GM19463 (cell line): ENCODE measurements around the gene PTPN11.
"Not testable (repeated sequence)": the region's sequence is repeated elsewhere in the genome, so short reads cannot be mapped to it uniquely, and the experiment has no call there.

Experiments used
- ATAC-seq: cut with Tn5 transposase; IDR thresholded peaks from one replicate; pipeline ENCODE4 v1.9.1; 2021; ENCODE audit warnings: mild to moderate bottlenecking, moderate library complexity; ENCODE audit not compliant: unreplicated experiment

PTPN11 gene

GRCh38 chr12:112409064-112409905 lies 9.5 kb upstream of the PTPN11 start, which contains the start of gene RPL6:
Gene RPL6 (minus strand): TSS chr12:112409605. CDS start chr12:112408656, 949 bp downstream.
- peak; percentile 86 for ATAC-seq

GRCh38 chr12:112409906-112410244 lies 8.9 kb upstream of the PTPN11 start:
- ATAC-seq, result no peak

- ATAC-seq, result no peak
Observed at GRCh38 chr12:112413855-112414625, 4.7 kb upstream of the PTPN11 start.

- not testable (repeated sequence) for ATAC-seq
Observed at GRCh38 chr12:112415457-112415856, 3.3 kb upstream of the PTPN11 start.

- ATAC-seq, result no peak
Observed at GRCh38 chr12:112418273-112418607, 507 bp upstream of the PTPN11 start.

GRCh38 chr12:112419297-112420133 lies 768 bp downstream of the PTPN11 start:
- ATAC-seq, result peak; percentile 49

GRCh38 chr12:112420740-112421139 lies 2.0 kb downstream of the PTPN11 start:
- no peak for ATAC-seq

- no peak for ATAC-seq
Observed at GRCh38 chr12:112421363-112421762, 2.6 kb downstream of the PTPN11 start.

- ATAC-seq, result no peak
Observed at GRCh38 chr12:112422531-112422930, 3.8 kb downstream of the PTPN11 start.

- no peak for ATAC-seq
Observed at GRCh38 chr12:112424126-112424525, 5.4 kb downstream of the PTPN11 start.

- no peak for ATAC-seq
Observed at GRCh38 chr12:112425582-112426382, 7.0 kb downstream of the PTPN11 start.

GRCh38 chr12:112427760-112428159 lies 9.0 kb downstream of the PTPN11 start:
- ATAC-seq, result no peak

- ATAC-seq, result no peak
Observed at GRCh38 chr12:112430929-112431328, 12.2 kb downstream of the PTPN11 start.

- ATAC-seq, result no peak
Observed at GRCh38 chr12:112431965-112432364, 13.2 kb downstream of the PTPN11 start.

GRCh38 chr12:112433551-112433950 lies 14.8 kb downstream of the PTPN11 start:
- no peak for ATAC-seq

- ATAC-seq, result not testable (repeated sequence)
Observed at GRCh38 chr12:112438645-112439044, 19.9 kb downstream of the PTPN11 start.

- no peak for ATAC-seq
Observed at GRCh38 chr12:112439769-112440168, 21.0 kb downstream of the PTPN11 start.

GRCh38 chr12:112440653-112441052 lies 21.9 kb downstream of the PTPN11 start:
- not testable (repeated sequence) for ATAC-seq

GRCh38 chr12:112443916-112444315 lies 25.2 kb downstream of the PTPN11 start:
- no peak for ATAC-seq

- ATAC-seq, result no peak
Observed at GRCh38 chr12:112446008-112446725, 27.4 kb downstream of the PTPN11 start.
